Astrocyte (in vitro differentiated cells and primary cell): ENCODE measurements around the gene ENG. TPM values are rescaled to one million over a fixed set of nuclear protein-coding genes. Genes with fewer than 3 reads are reported as not detected.

Experiments used
- DNase-seq: peaks from one replicate; pipeline ENCODE4 v3.0.0-alpha.2; 2010; ENCODE audit warnings: low read depth
- FAIRE-seq: peaks from 2 replicates; lab custom pipeline; 2011; peaks lifted over from hg19 to GRCh38; lab: Jason Lieb, UNC
- H2AFZ ChIP-seq: 2 replicates; pipeline ENCODE4 v1.6.0; 2012; ENCODE audit warnings: low read depth, low read length, inconsistent platforms
- H3K27ac ChIP-seq: 2 replicates; pipeline ENCODE4 v1.5.1; 2011; ENCODE audit warnings: low read depth, low read length, inconsistent platforms
- H3K27me3 ChIP-seq: 2 replicates; pipeline ENCODE4 v1.6.0; 2011; ENCODE audit warnings: low read length, inconsistent platforms; ENCODE audit not compliant: insufficient read depth
- H3K36me3 ChIP-seq: 2 replicates; pipeline ENCODE4 v1.5.1; 2011; ENCODE audit warnings: low read length, inconsistent platforms; ENCODE audit not compliant: insufficient read depth
- H3K4me1 ChIP-seq: 2 replicates; pipeline ENCODE4 v1.5.1; 2011; ENCODE audit warnings: low read length, inconsistent platforms; ENCODE audit not compliant: insufficient read depth
- H3K4me2 ChIP-seq: 2 replicates; pipeline ENCODE4 v1.6.0; 2012; ENCODE audit warnings: low read length, inconsistent platforms
- H3K4me3 ChIP-seq: 2 replicates; pipeline ENCODE4 v1.5.1; 2011; ENCODE audit warnings: low read depth, mild to moderate bottlenecking, low read length, inconsistent platforms; ENCODE audit not compliant: insufficient read depth
- H3K79me2 ChIP-seq: 2 replicates; pipeline ENCODE4 v1.6.0; 2012; ENCODE audit warnings: mild to moderate bottlenecking, low read length, inconsistent platforms; ENCODE audit not compliant: insufficient read depth
- H3K9ac ChIP-seq: 2 replicates; pipeline ENCODE4 v1.6.0; 2012; ENCODE audit warnings: mild to moderate bottlenecking, low read length, inconsistent platforms
- H3K9me3 ChIP-seq: 2 replicates; pipeline ENCODE4 v1.5.1; 2012; ENCODE audit warnings: low read depth, mild to moderate bottlenecking, low read length, inconsistent platforms; ENCODE audit not compliant: insufficient read depth
- H4K20me1 ChIP-seq: 2 replicates; pipeline ENCODE4 v1.6.0; 2012; ENCODE audit warnings: low read length, inconsistent platforms; ENCODE audit not compliant: insufficient read depth
- H3K27ac Mint-ChIP-seq: one replicate; pipeline ENCODE4 v1.8.0; 2021; ENCODE audit warnings: mild to moderate bottlenecking, mixed read lengths; ENCODE audit not compliant: unreplicated experiment
- H3K27me3 Mint-ChIP-seq: one replicate; pipeline ENCODE4 v1.8.0; 2021; ENCODE audit warnings: low read depth, mixed read lengths; ENCODE audit not compliant: unreplicated experiment
- H3K36me3 Mint-ChIP-seq: one replicate; pipeline ENCODE4 v1.8.0; 2021; ENCODE audit warnings: low read depth, mixed read lengths; ENCODE audit not compliant: unreplicated experiment
- H3K4me1 Mint-ChIP-seq: one replicate; pipeline ENCODE4 v1.8.0; 2021; ENCODE audit warnings: low read depth, mixed read lengths; ENCODE audit not compliant: unreplicated experiment
- H3K4me3 Mint-ChIP-seq: one replicate; pipeline ENCODE4 v1.8.0; 2021; ENCODE audit warnings: mild to moderate bottlenecking, moderate library complexity, mixed read lengths; ENCODE audit not compliant: unreplicated experiment
- H3K9me3 Mint-ChIP-seq: one replicate; pipeline ENCODE4 v1.8.0; 2021; ENCODE audit warnings: mild to moderate bottlenecking, mixed read lengths; ENCODE audit not compliant: unreplicated experiment
- CTCF ChIP-seq: IDR thresholded peaks from 2 replicates; pipeline ENCODE4 v1.5.1; 2011; ENCODE audit warnings: low read depth, mild to moderate bottlenecking, inconsistent platforms, low read length, moderate library complexity; ENCODE audit not compliant: insufficient read depth
- EZH2 ChIP-seq: IDR thresholded peaks from 2 replicates; pipeline ENCODE4 v1.6.1; 2012; ENCODE audit warnings: mild to moderate bottlenecking, low read length, inconsistent platforms; ENCODE audit not compliant: insufficient read depth
- total RNA-seq: library from RNA; stranded (reverse); gene quantifications from 2 replicates; pipeline ENCODE4 v1.2.1, GENCODE V29; 2021

Gene ENG
- total RNA-seq, 1 donor from 2014 or later, result 1.2 TPM

- no peaks in the 10 kb centered on the region for H3K36me3 ChIP-seq
- H3K9ac ChIP-seq, result no peak overlapping the region
- FAIRE-seq (no peak), DNase-seq (no peak)
- H3K4me1 ChIP-seq, result no peaks in the 10 kb centered on the region
- H2AFZ ChIP-seq, result no peak overlapping the region
- H3K4me3 ChIP-seq, result no peak overlapping the region
- no peak overlapping the region for H3K4me2 ChIP-seq
- H3K9me3 ChIP-seq, result no peaks in the 10 kb centered on the region
- Mint-ChIP-seq H3K27ac (no peak overlapping the region), H3K27me3 (peaks cover 17% of the 10 kb centered on the region), H3K4me1 (no peaks in the 10 kb centered on the region), H3K4me3 (no peak overlapping the region), H3K9me3 (peaks cover 5% of the 10 kb centered on the region), H3K36me3 (peaks cover 3% of the 10 kb centered on the region)
- no peaks in the 10 kb centered on the region for H3K79me2 ChIP-seq
- H3K27me3 ChIP-seq, result no peaks in the 10 kb centered on the region
- no peaks in the 10 kb centered on the region for H4K20me1 ChIP-seq
- H3K27ac ChIP-seq, result no peak overlapping the region
- no peak for TF ChIP-seq EZH2
- TF ChIP-seq CTCF, result no peak
Measured at GRCh38 chr9:127862075-127863011, 7.9 kb upstream of the ENG start.

- Histone ChIP-seq H3K36me3 (no peaks in the 10 kb centered on the region), H4K20me1 (no peaks in the 10 kb centered on the region), H3K9me3 (no peaks in the 10 kb centered on the region), H3K4me1 (no peaks in the 10 kb centered on the region), H3K4me3 (no peak overlapping the region), H3K27ac (no peak overlapping the region), H3K79me2 (no peaks in the 10 kb centered on the region), H3K9ac (no peak overlapping the region), H3K27me3 (no peaks in the 10 kb centered on the region), H2AFZ (no peak overlapping the region), H3K4me2 (no peak overlapping the region)
- no peak overlapping the region for H3K27ac Mint-ChIP-seq
- H3K27me3 Mint-ChIP-seq, result peaks cover 20% of the 10 kb centered on the region
- FAIRE-seq (no peak), DNase-seq (no peak)
- H3K9me3 Mint-ChIP-seq, result peaks cover 5% of the 10 kb centered on the region
- H3K36me3 Mint-ChIP-seq, result no peaks in the 10 kb centered on the region
- no peak overlapping the region for H3K4me3 Mint-ChIP-seq
- TF ChIP-seq CTCF (no peak), EZH2 (no peak)
- H3K4me1 Mint-ChIP-seq, result no peaks in the 10 kb centered on the region
Measured at GRCh38 chr9:127860779-127861178, 6.3 kb upstream of the ENG start.

GRCh38 chr9:127860260-127860659, 5.8 kb upstream of the ENG start:
- no peaks in the 10 kb centered on the region for H3K36me3 Mint-ChIP-seq
- no peak overlapping the region for H3K27ac Mint-ChIP-seq

More at GRCh38 chr9:127860260-127860659, 5.8 kb upstream of the ENG start:
- Histone ChIP-seq H3K4me1 (no peaks in the 10 kb centered on the region), H4K20me1 (no peaks in the 10 kb centered on the region), H3K27me3 (no peaks in the 10 kb centered on the region), H3K4me2 (no peak overlapping the region), H3K36me3 (no peaks in the 10 kb centered on the region), H3K4me3 (no peak overlapping the region), H3K79me2 (no peaks in the 10 kb centered on the region), H3K9ac (no peak overlapping the region), H2AFZ (no peak overlapping the region), H3K27ac (no peak overlapping the region), H3K9me3 (no peaks in the 10 kb centered on the region)
- TF ChIP-seq CTCF, result no peak
- no peak for TF ChIP-seq EZH2
- Mint-ChIP-seq H3K4me3 (no peak overlapping the region), H3K9me3 (peaks cover 5% of the 10 kb centered on the region), H3K27me3 (peaks cover 23% of the 10 kb centered on the region), H3K4me1 (no peaks in the 10 kb centered on the region)
- DNase-seq, result no peak
- no peak for FAIRE-seq
